Suppressor macrophage (primary cell): ENCODE measurements around the gene PTPRJ.

Experiments
- DNase-seq, 4 experiments: peaks; one replicate each; pipeline ENCODE4 v3.0.0-alpha.2; 2020 to 2022

PTPRJ gene

GRCh38 chr11:47969401-47969800 is 11.0 kb upstream of the PTPRJ start:
- no peak for DNase-seq

- no peak for DNase-seq
Observed at GRCh38 chr11:47971501-47971900, 8.9 kb upstream of the PTPRJ start.

GRCh38 chr11:47973173-47973572 is 7.2 kb upstream of the PTPRJ start:
- no peak for DNase-seq

- DNase-seq = no peak
Observed at GRCh38 chr11:47976931-47977330, 3.4 kb upstream of the PTPRJ start.

DNA sequence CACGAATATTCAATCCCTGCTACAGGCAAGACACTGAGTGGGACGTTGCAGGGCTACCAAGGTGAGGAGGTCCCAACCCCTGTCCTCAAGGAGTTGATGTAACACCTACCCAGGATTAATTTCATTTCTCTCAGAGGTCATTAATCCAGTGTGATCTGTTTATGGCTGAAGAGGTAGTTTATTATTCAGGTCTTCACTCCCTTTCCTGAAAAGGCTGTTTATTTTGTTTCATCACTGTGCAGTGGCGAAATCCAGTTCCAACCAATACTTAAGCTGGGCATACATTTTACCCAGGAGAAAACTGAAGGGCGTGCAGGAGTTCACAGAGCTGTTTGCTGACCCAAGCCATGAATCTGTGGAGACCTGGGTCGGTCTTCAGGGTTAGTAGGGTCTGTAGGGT is 2.7 kb upstream of the PTPRJ start:
- DNase-seq = no peak

DNA sequence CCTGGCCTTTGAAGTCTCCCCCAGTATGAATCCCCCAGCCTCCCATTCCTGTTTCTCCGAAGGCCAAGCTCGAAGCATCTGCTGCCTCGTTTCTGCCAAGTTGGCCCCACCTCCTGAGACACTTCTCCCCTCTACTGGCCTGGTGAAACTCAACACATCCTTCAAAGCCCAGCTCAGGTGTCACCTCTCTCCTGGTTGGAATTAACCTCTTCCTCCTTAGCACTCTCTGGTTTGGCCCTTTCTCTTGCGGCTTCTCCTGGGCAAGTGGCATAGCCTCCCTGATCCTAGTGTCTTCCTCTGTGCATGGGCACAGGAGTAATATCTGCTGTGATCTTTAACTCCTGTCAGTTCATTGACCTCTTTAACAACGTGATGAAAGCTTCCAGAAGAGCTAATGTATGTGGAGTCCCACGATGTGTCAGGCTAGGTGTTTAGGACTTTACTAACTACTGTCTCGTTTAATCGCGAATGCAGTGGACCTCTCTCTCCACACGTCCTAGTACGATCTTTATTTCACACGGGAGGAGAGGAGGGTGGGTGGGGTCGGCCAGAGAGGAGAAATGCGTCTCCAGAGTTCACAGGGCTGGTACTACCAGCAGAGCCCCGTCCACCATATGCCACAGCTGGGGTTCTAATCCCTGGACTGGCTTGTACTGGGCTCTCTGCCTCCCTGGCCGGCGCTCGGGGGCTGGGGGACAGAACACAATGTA is 826 bp upstream of the PTPRJ start:
- no peak for DNase-seq

DNA sequence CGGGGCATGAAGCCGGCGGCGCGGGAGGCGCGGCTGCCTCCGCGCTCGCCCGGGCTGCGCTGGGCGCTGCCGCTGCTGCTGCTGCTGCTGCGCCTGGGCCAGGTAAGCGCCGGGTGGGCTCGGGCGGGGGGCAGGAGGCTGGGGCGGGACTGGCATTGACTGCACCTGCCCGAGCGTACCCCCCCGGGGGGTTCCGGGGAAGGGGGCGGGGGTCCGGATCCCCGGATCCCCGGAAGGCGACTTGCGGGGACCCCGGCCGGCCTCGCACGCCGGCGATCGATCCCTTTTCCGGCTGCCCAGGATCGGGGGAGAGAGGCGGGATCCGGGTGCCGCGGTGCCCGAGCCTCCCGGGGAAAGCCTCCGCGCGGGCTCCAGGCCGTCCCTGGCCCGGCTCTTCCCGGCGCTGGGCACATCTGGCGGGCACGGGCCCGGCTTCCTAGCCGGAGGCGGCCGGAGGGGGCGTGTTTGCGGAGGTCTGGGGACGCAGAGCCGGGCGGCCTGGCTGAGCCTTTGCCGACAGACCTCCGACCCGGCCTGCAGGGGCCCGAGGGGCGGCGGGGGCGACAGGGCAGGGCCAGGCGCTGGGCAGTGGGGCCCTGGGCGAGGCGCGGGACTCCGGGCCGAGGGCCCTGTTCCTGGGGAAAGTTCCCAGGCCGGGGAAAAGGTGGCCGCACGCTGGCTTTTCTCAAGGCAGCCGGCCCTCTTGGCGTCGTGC is 705 bp downstream of the PTPRJ start:
- DNase-seq = peak in 3 of 4 experiments; percentile 50 to 79 (median 67)

- DNase-seq = peak; percentile 65 to 87 (median 80)
Observed at GRCh38 chr11:47981667-47982404, 1.5 kb downstream of the PTPRJ start.

DNA sequence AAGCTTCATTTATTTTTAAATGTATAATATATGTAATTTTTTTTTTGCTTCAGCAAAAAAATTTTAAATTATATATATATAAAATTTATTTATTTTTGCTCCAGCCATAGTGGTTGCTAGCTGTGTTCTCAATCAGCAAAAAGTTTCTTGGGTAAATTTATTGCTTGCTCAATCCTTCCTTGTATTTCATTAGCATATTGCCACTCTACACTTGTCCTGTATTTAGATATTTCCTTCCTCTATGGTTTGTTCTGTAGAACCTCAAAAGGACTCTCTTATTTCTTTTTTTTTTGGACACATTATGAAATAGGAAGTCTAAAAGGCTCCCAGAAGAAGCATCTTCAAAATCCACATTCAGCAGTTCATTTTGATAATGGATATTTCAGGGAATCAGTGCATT is 2.3 kb downstream of the PTPRJ start:
- peak in 2 of 4 experiments; percentile 80 to 83 for DNase-seq

DNA sequence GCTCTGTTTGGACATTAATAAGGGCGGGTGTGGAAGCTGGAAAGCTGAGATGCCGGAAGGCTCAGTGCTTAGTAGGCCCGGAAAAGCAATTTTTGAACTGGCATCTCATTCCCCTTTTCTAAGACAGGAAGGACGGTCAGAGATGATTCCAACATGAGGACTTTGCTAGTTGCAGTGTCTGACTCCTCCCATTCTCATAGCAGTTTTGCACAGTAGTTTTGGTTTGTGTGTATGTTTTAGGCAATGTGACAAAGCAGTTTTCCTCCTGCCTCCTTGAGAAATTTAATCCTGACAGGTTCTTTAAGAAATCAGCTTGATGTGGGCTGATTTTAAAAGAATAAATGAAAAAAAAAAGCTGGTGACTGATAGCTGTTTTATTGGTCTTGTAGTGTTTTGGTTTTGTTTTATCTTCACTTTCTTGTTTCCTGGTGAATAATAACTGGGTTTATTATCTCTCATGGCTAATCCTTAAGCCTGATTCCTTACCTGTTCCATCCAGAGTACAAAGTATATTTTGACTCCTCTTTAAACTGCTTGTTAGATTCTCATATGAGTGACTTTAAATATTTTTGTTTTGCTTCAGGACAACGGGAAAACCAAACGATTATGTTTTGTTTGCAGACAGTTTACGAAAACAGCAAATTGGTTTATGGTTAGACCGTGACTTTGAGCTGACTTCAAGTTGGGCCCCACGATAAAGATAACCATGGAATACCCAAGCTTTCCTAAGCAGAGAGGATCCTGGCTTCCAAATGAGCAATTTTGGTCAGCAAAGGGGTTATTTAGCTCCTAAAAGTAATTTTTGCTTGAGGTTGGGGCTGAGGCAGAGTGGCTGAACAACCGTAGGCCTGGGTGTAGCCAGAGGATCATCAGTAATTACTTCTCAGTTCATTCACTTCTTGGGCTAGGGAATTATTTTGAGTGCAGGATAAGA is 3.4 kb downstream of the PTPRJ start:
- peak in 3 of 4 experiments; percentile 63 to 75 (median 71) for DNase-seq

GRCh38 chr11:47986219-47986618 is 5.9 kb downstream of the PTPRJ start:
- no peak for DNase-seq

GRCh38 chr11:47986742-47987141 is 6.4 kb downstream of the PTPRJ start:
- DNase-seq = no peak

DNA sequence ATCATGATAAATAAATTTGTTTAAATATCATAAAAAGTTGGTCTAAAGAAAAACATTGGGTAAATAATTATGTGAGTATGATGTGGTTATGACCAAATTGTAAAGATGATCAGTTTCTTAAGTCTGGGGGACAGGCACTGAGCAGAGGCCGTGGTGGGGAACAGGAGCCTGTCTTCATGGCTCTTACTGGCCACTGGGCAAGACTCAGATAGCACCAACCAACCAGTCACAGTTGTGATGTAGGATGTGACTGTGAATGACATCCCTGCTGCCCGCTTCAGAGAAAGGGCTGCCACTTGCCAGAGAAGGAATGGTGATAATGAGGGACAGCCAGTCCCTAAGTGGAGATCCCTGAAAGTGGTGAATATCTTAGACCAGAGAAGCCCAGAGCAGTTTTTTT is 7.0 kb downstream of the PTPRJ start:
- DNase-seq = peak in 3 of 4 experiments; percentile 50 to 71 (median 56)

DNA sequence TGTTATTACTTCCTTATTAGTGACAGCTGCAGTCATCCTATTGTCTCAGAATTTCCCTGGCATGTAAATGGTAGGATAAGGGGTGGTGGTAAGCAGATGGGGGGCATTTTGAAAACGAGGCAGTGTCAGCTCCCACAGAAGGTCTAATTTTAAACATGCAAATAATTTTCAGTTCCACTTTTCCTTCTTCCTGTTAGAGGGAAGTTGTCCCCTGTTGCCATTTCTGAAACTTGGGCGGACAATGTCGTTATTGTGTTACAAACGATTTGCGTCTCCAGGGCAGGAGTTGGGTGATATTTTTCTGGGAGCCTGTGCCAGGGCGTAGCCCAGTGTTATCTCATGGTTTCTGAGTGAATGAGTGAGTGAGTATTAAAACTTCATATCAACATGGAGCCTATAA is 7.4 kb downstream of the PTPRJ start:
- peak; percentile 80 to 93 (median 86) for DNase-seq

DNA sequence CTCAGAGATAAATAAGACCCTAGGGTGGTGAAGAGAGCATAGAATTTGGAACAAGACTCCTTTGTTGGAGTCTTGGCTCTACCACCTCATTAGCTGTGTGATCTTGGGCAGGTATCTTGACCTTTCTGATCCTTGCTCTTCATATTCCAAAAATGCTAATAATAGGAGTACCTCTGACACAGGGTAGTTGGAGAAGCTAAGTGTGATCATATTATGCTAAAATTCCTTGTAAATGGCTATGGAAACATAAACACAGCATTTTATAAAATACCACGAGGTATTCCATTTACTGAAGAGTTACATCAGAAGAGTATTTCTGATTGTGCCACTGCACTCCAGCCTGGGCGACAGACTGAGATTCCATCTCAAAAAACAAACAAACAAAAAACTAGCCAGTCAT is 9.4 kb downstream of the PTPRJ start:
- no peak for DNase-seq

DNA sequence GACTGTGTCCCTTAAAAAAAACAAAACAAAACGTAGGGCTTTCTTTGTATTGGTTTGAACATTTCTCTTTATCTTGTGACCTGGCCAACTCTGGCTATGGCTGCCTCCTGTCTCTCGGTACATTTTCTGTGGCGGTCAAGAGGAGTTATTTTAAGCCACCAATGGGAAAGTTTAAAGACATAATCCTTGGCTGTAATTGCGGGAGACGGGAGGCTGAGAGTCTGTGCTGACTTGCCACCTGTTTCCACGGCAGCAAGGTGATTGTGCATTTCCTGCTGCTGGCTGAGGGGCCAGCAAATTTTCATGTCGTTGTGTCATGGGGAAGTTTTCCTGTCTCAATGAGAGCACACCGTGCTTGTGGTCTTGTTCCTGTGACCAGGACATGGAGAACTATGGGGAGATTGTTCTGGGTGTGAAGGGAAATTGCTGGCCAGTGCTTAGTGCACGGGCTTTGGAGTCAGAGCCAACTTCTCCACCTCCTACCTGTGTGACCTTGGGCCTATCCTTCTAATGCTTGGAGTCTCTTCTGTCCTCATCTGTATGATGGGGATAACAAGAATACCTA is 11.0 kb downstream of the PTPRJ start:
- peak in 1 of 4 experiments; percentile 45 for DNase-seq

DNA sequence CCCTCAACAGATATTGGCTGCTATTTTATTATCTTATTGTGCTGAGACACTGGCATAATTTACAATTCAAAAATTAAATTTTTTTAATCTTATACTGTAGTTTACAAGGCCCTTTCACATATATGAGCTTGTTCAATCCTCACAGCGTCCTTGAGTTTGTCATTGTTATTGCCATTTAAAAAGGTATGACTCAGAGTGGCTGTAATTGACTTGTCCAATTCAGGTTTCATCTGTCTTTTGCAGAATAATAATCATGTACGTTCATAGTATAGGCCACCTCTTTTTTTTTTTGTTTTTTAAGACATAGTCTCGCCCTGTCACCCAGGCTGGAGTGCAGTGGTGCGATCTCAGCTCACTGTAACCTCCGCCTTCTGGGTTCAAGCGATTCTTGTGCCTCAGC is 11.5 kb downstream of the PTPRJ start:
- DNase-seq = no peak

DNA sequence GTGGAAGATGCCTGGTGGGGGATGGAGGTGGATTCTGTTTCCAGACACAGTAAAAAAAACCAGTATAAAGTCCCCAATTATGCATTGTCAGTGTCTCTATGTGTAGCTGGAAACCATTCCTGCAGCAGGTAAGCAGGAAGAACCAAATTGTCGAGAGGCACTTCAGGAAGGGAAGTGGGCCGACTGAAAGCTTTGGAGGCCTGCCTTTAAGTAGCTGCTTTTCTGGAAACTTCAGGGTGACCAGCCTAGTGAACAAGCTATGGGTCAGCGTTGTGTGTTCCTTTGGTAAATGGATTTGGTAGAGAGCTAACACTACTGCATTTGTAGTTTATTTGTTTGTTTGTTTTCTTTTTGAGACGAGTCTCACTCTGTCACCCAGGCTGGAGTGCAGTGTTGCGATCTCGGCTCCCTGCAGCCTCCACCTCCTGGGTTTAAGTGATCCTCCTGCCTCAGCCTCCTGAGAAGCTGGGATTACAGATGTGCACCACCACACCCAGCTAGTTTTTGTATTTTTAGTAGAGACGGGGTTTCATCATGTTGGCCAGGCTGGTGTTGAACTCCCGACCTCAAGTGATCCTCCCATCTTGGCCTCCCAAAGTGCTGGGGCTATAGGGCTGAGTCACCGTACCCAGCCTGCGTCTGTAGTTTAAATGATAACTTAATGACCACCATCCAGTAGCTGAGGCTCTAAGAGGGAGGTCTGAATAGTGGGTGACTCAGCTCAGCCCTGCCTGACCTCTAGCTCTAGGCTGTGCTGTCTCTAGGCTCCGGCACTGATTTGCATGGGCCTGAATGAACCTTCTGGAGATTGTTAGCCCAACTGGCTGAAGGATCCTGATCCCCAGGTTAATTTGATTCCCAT is 12.8 kb downstream of the PTPRJ start:
- DNase-seq = peak in 3 of 4 experiments; percentile 49 to 80 (median 51)

DNA sequence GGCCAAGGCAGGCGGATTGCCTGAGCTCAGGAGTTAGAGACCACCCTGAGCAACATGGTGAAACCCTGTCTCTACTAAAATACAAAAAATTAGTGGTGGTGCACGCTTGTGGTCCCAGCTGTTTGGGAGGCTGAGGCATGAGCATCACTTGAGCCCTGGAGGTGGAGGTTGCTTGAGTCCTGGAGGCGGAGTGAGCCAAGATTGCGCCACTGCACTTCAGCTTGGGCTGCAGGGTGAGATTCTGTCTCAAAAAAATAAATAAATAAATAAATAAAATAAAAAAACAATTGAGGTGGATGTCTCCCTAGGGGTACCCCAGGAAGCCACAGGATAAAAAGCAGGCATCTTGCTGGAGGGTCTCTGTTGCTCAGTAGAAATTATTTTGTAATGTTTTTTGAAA is 14.1 kb downstream of the PTPRJ start:
- no peak for DNase-seq

GRCh38 chr11:47995360-47995769 is 15.0 kb downstream of the PTPRJ start:
- DNase-seq = peak in 2 of 4 experiments; percentile 43 to 67
